ENCODE data around the gene SNX20.

SNX20 gene

GRCh38 chr16:50680556-50680893 lies 587 bp downstream of the SNX20 start:
- no peak for DNase-seq (ENCODE audit: low read depth in 2 of 2)

- DNase-seq (ENCODE audit: low read depth in 2 of 2) = no peak
These were observed 1.2 kb downstream of the SNX20 start for GRCh38 chr16:50679676-50680555.

- no peak for DNase-seq (ENCODE audit: low read depth in 2 of 2)
These were observed 1.8 kb downstream of the SNX20 start for GRCh38 chr16:50679266-50679665.

DNA sequence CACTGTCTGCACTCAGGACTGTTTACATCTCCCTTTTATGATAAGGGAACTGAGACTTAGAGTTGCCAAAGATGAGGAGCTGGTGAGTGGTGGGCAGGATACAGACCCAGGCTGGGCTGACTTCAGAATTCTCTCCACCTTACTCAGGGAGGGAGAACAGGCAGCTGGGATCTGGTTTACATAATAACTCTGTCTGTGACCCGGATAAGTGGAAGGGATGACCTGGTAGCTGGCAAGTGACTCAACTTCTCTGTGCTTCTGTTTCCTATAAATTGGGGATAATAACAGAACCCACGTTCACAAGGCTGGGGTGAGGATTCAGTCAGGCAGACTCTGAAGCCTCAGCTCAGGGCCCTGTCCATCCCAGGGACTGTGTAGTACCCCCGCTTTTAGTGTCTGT lies 2.6 kb downstream of the SNX20 start:
- DNase-seq (ENCODE audit: low read depth in 2 of 2) = no peak

DNA sequence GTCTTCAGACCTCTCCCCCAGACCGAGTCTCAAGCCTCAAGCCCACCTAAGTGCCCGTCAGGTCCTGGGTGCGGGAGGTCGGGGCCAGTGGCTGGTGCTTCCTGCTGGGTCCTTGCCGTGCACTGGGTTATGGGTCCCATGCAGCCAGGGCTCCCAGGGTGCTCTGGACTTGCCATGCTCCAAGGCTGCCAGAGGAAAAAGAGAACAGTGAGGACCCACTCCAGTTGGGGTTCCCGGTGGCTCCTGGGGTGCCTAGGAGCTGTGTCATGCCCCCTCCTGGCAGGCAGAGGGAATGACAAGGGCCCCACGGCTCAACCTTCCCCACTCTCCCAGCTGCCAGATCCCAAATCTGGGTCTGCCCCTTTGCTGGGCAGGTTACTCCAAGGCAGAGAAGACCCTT lies 3.8 kb downstream of the SNX20 start:
- no peak for DNase-seq (ENCODE audit: low read depth in 2 of 2)

GRCh38 chr16:50676684-50677225 lies 4.4 kb downstream of the SNX20 start:
- no peak for DNase-seq (ENCODE audit: low read depth in 2 of 2)

DNA sequence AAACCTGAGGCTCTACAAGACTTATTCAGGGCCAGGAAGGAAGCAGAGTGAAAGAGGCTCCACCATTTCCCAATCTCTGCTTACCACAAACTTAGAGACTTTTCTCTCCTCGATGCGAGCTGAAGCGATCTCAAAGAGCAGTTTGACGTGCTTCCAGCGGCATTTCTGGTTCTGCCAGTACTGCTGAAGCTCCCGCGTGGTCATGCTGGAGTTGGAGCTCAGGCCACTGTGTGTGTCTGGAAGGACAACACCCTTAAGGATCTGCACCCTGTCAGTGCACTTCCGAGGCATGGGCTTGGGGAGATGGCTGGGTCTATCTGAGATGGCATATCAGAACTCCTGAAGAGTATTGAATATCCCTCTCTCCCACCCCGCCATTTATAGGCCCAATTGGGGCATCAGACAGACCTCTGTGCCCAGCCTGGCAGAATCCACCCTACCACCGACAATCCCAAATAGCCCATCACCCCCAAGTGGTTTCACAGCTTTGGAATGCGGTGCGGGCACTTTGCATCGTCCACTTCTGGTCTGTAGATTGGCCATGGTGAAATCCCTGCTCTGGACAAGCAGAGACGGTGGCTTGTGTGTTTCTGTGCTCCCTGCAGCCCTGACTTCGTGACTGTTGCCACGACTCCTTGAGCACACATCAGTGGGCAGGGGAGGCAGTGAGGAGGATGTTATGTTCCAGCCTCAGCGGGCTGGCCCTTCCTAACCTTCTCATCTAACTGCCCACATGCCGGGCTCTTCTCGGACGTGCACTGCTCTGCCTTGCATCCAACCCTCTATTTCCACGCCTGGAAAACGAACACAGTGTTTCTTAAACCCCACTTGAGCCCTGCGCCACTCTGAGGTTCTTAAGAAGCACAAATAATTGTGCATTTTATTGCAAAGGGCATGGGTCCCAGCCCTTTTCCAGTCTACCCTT lies 5.2 kb downstream of the SNX20 start:
- DNase-seq (ENCODE audit: low read depth in 2 of 2) = no peak

DNA sequence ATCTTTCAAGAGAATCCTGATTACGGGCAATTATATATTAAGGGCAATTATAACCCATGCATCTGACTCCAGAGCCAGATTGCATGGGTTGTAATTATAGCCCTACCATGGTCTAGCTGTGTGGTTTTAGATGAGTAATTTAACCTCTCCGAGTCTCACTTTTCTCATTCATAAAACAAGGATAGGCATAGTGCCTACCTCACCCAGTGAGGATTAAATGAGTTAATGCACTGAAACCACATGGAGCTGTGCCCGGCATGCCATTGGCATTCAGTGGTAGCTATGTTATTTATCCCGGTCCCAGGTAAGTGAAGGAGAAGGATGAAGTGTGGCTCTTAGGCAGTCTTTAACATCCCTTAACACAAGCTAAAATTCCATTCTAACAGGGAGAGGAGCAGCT lies 6.3 kb downstream of the SNX20 start:
- no peak for DNase-seq (ENCODE audit: low read depth in 2 of 2)

DNA sequence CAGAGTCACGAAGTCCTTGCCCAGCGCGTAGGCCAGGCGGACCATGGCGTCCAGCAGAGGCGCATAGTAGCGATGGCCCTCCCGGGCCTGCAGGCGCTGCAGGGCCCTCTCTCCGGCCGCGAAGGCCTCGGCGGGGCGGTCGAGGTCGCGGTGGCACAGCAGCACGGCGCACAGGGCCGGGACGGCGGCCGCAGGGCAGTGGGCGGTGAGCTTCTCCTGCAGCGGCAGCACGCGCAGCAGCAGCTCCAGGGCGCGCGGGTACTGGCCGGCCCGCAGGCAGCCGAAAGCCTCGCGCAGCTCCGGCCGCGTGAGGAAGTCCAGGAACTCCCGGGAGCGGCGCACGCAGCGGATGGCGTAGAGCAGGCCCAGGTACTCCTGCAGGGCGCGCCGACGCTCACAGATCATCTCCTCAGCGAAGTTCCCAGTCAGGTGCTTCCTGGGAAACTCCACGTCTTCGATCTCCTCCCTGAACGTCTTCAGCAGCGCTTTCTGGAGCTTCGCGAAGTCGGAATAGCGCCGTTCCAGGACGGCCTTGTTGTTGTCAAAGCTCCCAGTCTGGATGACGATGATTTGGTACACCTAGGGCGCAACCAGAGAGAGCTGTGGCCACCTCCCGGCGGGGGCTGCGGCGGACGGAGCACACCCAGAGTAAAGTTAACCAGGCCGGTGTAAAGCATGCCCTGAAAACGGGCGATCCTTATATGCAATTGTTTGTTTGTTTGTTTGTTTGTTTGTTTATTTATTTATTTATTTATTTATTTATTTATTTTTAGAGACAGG lies 7.4 kb downstream of the SNX20 start:
- no peak for DNase-seq (ENCODE audit: low read depth in 2 of 2)

DNA sequence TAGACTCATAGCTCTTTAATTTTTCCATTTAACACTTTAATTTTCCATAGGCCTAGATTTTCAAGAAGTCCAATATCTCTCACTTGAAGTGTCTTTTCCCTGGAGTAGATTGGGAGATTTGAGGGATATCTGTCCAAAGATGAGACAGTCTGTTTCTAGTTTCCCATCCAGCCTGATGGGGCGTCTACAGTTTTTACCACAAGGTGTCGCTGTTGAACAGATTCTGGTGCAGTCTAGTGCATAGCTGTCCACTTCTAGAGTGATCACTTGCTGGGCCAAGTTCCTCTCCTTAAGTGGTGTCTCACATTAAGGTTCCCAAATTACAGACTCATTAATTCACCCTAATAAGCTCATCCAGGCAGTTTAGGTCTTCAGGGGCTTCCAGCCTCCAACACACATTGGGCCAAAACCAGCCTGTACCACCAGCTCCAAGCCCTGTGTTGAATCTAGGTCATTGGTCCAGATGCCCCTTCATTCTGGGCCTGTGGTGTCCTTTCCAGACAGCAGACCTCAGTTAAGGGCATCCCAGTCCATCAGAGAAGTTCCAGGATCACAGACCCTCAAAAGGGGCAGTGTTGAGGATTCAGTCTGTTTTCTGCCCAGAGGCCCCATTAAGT lies 9.4 kb downstream of the SNX20 start:
- peak in 1 of 2 donors; percentile 48 for DNase-seq (ENCODE audit: low read depth in 2 of 2)

GRCh38 chr16:50670476-50670875 lies 10.6 kb downstream of the SNX20 start:
- no peak for DNase-seq (ENCODE audit: low read depth in 2 of 2)

- DNase-seq (ENCODE audit: low read depth in 2 of 2) = no peak
These were observed 11.4 kb downstream of the SNX20 start for GRCh38 chr16:50669741-50670140.

GRCh38 chr16:50668368-50669008 lies 12.6 kb downstream of the SNX20 start:
- no peak for DNase-seq (ENCODE audit: low read depth in 2 of 2)

DNA sequence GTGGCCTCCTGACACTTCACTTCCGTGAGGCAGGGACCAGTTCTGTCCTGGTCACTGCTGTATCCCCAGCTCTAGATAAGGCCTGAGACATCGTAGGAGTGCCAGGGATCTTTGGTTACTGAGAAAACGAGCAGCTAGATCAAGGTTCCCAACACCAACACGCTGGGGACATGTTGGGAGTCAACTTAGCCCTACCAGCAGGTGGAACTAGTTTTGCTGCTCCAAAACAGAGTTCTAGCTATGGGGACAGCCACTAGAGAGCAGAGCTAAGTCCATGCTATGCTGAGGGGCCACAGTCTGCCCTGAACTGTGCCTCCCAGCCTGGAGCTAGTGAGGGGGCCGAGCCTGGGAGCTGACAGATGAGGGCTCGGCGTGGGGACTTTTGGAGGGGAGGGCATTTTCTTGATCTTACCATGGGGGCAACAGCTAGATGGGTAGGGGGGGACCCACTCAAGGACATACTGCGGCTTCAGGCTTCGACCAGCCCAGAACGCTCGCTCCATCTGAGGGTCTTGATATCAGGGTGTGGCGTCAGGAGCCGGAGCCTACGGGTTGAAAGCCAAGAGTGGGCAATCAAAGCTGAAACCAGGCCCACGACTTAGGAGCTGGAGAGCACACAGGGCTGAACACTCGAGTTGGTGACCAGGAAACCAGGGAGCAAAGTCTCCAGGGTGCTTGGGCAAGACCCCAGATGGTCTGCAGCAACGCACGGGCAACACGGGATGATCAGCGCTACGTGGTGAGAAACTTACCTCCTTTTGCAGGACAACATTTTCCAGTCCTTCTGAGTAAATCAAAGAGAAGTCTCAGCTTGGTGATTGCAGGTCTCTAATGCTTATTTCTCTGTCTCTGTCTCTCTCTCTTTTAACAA lies 13.4 kb downstream of the SNX20 start:
- no peak for DNase-seq (ENCODE audit: low read depth in 2 of 2)

- DNase-seq (ENCODE audit: low read depth in 2 of 2) = peak; percentile 20 to 31
These were observed 14.2 kb downstream of the SNX20 start for GRCh38 chr16:50666658-50667496.

DNA sequence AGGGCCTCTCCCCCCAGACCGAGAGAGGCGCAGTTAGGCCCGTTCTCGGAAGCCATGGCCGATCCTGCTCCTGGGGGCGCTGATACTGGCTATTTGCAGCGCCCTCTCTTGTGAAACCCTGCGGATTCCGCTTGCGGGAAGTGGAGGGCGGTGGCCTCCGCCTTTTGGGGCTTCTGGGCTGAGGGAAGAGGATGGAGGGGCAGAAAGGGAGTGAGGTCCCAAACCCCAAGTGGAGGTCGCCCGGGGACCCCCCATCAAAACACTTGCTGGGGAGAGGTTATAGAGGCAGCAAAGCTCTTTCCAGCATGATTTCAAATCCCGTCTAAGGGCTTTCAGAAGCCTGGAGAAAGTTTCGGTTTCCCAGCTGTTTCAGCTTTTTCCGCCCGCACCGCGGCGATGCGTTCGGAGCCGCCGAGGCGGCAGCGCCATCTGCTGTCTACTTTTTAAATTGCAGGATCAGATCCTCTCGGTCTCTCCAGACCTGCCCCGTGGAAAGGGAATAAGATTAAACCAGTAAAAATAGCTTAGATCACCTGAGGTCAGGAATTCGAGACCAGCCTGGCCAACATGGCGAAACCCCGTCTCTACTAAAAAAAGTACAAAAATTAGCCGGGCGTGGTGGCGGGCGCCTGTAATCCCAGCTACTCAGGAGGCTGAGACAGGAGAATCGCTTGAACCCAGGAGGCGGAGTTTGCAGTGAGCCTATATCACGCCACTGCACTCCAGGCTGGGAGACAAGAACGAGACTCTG lies 15.8 kb downstream of the SNX20 start:
- DNase-seq (ENCODE audit: low read depth in 2 of 2) = peak; percentile 69 to 91

DNA sequence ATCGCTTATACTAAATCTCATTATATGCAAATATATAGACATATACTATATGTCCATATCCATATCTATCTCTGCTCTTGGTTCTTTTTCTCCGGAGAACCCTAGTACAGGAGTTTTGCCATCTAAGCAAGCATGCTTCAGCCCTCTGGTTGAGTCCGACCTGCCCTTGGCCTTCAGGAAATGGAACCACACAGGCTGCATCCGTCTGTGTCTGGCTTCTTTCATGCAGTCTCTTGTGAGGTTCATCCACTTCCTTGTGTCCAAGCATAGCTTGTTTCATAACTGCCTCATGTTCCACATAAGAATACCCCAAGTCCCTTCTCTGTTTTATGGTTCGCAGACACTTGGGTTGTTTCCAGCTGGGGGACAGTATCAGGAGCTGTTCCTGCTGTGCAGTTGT lies 16.8 kb downstream of the SNX20 start:
- DNase-seq (ENCODE audit: low read depth in 2 of 2) = no peak

DNA sequence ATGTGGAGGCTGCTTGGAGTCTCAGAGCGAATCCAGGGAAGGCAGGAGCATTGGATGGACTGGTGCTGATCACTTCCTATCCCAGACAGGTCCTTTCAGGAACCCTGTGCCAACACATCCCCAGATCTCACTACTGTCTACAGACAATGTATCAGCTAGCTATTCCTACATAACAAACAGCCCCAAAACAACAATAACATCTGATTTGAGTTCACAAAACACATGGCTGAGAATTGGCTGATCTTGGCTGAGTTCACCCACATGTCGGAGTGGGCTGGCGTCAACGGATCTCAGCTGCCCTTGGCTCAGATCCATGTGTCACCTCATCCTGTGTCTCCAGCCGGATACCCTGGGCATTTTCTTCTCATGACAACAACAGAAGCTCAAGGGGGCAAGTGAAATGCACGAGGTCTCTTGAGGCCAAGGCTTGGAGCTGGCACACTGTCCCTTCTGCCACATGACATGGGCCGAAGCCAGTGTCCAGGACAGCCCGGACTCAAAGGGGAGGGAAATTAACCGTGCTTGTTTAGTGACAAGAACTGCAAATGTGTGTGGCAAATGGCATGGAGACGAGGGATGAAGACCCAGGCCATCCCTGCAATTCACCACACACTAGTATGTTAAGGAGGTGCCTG lies 18.7 kb downstream of the SNX20 start:
- DNase-seq (ENCODE audit: low read depth in 2 of 2) = no peak

Data from stimulated activated CD4-positive, alpha-beta T cell treated with anti-CD3 and anti-CD28 coated beads, Interleukin-1b, Interleukin-23, amount 100 ng/mL, for 4 hours (primary cell).